NCI-H524 (cell line): ENCODE measurements around the gene GNAS-AS1.
A peak's percentile ranks its signal among the peaks of the same experiment; 100 is the strongest.

Source experiments
- DNase-seq, 2 experiments: peaks; one replicate each; lab custom pipeline; 2025; lab: John Stamatoyannopoulos, UW

Gene GNAS-AS1

GRCh38 chr20:58855506-58856389 is 5.0 kb upstream of the GNAS-AS1 start:
- DNase-seq: no peak

- peak in 1 of 2 experiments; percentile 39 for DNase-seq
These were observed 4.2 kb upstream of the GNAS-AS1 start for GRCh38 chr20:58854638-58855471.

- DNase-seq: peak in 1 of 2 experiments; percentile 14
These were observed 3.4 kb upstream of the GNAS-AS1 start for GRCh38 chr20:58853976-58854637.

- no peak for DNase-seq
These were observed 2.8 kb upstream of the GNAS-AS1 start for GRCh38 chr20:58853466-58853865.

GRCh38 chr20:58852543-58853271 is 2.0 kb upstream of the GNAS-AS1 start, which contains the start of gene GNAS:
Gene GNAS (plus strand): TSS chr20:58852716.
- DNase-seq: peak in 1 of 2 experiments; percentile 46

- DNase-seq: no peak
These were observed 1.3 kb upstream of the GNAS-AS1 start for GRCh38 chr20:58851969-58852458.

GRCh38 chr20:58851221-58851968 is 693 bp upstream of the GNAS-AS1 start:
- DNase-seq: no peak

- DNase-seq: no peak
These were observed 3.2 kb downstream of the GNAS-AS1 start for GRCh38 chr20:58847463-58847862.

GRCh38 chr20:58845706-58846105 is 5.0 kb downstream of the GNAS-AS1 start:
- no peak for DNase-seq

- DNase-seq: no peak
These were observed 7.6 kb downstream of the GNAS-AS1 start for GRCh38 chr20:58843128-58843556.

- DNase-seq: no peak
These were observed 8.4 kb downstream of the GNAS-AS1 start for GRCh38 chr20:58842276-58842675.

GRCh38 chr20:58841539-58842264 is 9.0 kb downstream of the GNAS-AS1 start:
- DNase-seq: no peak

- no peak for DNase-seq
These were observed 9.7 kb downstream of the GNAS-AS1 start for GRCh38 chr20:58840816-58841538.

GRCh38 chr20:58839991-58840747 is 10.5 kb downstream of the GNAS-AS1 start:
- no peak for DNase-seq

- DNase-seq: no peak
These were observed 11.2 kb downstream of the GNAS-AS1 start for GRCh38 chr20:58839474-58839874.

GRCh38 chr20:58838174-58838573 is 12.5 kb downstream of the GNAS-AS1 start:
- DNase-seq: no peak

- DNase-seq: no peak
These were observed 13.0 kb downstream of the GNAS-AS1 start for GRCh38 chr20:58837717-58838116.

- no peak for DNase-seq
These were observed 14.0 kb downstream of the GNAS-AS1 start for GRCh38 chr20:58836616-58837204.
